Central memory CD4-positive, alpha-beta T cell (primary cell): Measurements from ENCODE around the gene MAD1L1.
"Not testable (repeated sequence)": the region's sequence is repeated elsewhere in the genome, so short reads cannot be mapped to it uniquely, and the experiment has no call there.

ENCODE experiments used
- DNase-seq: peaks from one replicate; pipeline ENCODE4 v3.0.0; 2022

The MAD1L1 gene

DNA sequence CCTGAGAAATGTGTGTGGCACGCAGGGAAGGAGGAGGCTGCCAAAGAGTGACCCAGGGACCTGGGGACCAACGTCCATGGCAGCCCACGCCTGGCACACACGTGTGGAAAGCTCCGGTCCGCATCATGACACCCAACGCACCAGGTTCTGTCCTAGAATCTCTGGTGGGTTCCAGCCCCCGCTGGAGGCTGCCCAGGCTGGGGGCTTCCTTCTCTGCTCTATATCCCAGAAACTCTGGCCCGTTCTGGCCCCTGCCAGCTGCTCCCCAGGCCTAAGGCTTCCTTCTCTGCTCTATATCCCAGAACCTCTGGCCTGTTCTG lies 300.8 kb downstream of the MAD1L1 start:
- DNase-seq, result no peak

- no peak for DNase-seq
Measured at GRCh38 chr7:1931256-1931950, 301.3 kb downstream of the MAD1L1 start.

DNA sequence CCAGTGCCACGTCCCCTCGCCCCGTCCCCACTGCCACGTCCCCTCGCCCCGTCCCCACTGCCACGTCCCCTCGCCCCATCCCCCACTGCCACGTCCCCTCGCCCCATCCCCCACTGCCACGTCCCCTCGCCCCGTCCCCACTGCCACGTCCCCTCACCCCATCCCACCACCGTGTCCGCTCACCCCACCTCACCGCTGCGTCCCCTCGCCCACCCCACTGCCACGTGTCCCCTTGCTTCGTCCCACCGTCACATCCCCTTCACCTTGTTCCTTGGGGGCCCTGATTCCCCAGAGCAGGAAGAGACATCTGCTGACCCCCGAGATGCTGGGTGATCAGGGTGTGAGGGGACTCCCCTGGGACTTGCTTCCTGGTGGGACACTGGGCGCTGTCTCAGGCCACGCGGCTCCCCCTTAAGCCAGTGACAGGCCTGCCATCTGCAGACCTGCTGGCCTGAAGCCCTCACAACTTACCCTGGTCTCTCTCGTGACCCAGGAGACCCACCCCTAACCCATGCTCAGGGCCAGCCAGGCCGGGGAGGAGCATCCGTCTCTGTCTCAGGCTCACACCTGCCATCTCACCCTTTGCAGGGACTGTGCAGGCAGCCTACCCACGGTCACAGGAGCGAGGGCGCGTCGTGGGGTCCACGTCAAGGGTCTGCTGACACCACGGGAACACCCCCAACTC lies 302.2 kb downstream of the MAD1L1 start:
- DNase-seq, result no peak

GRCh38 chr7:1929349-1929925 lies 303.3 kb downstream of the MAD1L1 start:
- DNase-seq, result not testable (repeated sequence)

DNA sequence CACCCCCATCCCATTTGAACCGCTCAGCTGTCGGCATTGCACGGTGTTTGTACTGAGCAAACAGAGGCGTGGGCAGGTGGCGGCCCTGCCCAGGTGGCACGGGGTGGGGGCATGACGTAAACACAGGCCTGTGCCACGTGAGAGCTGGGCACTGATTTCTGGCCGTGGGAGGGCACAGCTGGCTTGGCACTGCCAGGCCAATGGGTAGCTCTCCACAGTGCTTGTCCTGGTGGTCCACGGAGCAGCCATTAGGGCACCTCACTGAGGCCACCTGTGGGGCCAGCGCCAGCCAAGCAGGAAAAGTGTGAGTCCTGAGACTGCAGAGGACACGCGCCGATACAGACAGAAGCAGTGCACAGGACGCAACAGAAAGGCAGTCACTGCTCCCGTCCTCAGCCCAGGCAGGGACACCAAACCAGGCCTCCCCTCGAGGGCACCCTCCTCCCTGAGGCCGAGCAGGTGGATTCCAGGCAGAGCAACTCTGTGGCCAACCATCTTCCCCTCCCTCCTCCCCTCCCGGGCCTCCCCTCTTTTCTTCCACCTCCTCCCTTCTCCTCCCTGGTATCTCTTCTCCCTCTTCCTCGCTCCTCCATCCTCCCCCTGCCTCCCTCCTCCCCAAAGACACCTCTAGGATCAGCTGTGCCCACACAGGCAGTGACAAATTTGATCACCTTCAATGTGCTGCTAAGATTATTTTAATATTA lies 303.9 kb downstream of the MAD1L1 start:
- DNase-seq, result no peak

GRCh38 chr7:1927937-1928644 lies 304.7 kb downstream of the MAD1L1 start:
- DNase-seq, result no peak

- DNase-seq, result peak; percentile 71
Measured at GRCh38 chr7:1926908-1927306, 305.8 kb downstream of the MAD1L1 start.

GRCh38 chr7:1925973-1926907 lies 306.5 kb downstream of the MAD1L1 start:
- DNase-seq, result peak; percentile 77

GRCh38 chr7:1925349-1925748 lies 307.4 kb downstream of the MAD1L1 start:
- DNase-seq, result no peak

GRCh38 chr7:1924258-1924817 lies 308.4 kb downstream of the MAD1L1 start:
- DNase-seq, result no peak

GRCh38 chr7:1923409-1924257 lies 309.1 kb downstream of the MAD1L1 start:
- DNase-seq, result no peak

DNA sequence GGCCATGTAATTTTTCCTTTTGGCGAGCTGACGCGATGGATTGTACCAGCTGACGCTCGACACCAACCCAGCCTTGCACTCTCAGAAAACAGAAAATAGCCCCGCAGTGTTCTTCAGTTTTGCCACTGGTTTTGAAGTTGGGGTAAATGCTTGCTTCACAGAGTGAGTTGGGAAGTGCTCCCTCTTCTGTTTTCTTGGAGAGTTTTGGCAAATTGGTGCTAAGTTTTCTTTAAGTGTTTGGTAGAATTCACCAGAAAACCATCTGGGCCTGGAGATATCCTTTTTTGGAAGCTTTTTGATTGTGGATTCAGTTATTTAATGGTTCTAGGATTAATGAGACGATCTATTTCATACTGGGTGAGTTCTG lies 309.9 kb downstream of the MAD1L1 start:
- no peak for DNase-seq

- peak; percentile 30 for DNase-seq
Measured at GRCh38 chr7:1922071-1922869, 310.5 kb downstream of the MAD1L1 start.

DNA sequence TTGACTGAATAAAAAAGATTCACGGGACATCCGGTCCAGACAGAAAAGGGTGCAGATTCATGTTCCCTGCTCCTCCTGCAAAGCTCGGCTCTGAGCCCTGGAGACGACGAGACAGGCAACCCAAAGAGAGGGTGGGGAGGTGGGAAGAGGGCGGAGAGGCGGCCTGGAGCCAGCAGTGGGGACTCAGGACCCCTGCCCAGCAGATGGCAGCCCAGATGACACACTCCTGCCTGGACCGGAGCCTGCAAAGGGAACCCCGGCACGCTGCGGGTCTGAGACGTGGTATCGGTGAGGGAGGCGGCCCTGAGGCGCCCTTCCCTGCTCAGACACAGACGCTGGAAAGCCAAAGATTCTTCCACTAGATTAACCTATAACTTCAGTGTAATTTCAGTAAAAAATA lies 311.9 kb downstream of the MAD1L1 start:
- peak; percentile 16 for DNase-seq

DNA sequence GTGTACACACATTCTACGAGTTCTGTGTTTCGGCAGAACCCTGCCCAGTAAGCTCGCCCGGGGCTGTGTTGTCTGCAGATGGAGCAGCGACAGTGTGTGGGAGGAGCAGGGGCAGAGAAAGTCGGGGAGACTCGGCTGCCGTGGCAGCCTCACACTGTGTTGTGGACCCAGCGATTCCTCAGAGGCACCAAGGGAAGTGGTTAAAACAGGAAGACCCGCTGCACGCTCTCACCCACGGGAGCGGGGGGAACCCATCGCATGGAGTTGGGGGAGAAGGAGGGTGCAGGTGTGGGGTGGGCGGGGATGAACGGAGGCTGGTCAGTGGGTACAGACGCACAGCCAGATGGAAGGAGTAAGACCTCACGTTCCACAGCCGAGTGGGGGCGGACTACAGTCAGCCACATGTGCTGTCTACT lies 312.5 kb downstream of the MAD1L1 start:
- peak; percentile 56 for DNase-seq

DNA sequence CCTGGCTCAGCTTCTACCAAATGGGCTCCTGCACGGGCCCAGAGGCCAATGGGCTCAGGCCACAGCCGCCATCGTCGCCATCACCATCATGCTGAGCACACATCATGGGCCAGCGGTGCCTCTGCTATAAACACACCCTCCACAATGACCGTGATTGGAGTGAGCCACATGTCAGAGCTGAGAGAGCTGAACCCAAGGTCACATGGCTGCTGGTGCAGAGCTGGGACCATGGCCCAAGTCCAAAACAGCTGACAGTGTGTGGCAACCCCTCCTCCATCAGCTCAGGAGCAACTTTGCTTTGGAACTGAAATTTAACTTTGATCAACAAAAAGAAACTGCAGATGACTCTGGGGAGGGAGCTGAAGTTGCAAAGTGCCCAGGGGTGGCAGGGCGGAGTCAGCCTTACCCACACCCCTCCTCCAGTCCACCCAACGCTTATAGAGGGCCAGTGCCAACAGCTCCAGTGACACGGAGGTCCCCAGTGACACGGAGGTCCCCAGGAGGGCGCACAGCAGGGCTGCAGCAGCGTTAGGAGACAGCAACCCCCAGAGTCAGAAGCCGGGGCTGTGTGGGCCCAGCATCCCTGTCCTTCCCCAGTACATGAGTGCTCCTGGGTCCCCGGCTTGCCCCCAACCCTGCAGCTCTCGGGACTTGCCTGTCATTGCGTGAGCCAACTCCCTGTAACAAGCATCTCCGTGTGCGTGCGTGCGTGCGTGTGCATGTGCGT lies 313.0 kb downstream of the MAD1L1 start:
- DNase-seq, result peak; percentile 38

DNA sequence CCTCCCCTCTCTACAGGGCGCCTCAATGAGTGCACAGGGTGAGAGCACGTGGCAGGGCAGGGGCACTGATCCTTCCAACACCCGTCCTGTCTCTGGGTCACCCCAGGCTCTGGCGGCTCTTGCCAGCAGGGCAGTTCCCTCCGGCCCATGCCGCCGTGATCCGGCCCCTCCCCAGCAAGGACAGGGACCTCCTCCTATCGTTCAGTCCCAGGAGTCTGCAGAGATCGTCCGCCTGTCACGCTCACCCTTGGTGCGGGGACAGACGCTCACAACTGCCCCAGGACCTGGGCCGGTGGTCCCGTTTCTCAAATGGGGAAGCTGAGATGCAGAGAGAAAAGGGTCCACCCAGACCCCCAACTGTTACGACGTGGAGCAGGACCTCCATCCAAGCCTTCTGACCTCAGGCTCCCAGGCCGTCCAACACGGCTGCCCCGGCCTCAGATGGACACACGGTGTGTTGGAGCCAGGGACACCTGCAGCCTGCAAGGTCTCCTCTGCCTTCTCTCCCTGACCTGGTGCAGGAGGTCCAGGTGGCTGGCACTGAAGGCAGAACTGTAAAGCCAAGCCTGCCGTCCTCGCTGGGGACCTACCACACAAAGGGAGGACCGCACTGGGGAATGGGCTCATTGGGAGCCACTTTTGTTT lies 313.7 kb downstream of the MAD1L1 start:
- no peak for DNase-seq

DNA sequence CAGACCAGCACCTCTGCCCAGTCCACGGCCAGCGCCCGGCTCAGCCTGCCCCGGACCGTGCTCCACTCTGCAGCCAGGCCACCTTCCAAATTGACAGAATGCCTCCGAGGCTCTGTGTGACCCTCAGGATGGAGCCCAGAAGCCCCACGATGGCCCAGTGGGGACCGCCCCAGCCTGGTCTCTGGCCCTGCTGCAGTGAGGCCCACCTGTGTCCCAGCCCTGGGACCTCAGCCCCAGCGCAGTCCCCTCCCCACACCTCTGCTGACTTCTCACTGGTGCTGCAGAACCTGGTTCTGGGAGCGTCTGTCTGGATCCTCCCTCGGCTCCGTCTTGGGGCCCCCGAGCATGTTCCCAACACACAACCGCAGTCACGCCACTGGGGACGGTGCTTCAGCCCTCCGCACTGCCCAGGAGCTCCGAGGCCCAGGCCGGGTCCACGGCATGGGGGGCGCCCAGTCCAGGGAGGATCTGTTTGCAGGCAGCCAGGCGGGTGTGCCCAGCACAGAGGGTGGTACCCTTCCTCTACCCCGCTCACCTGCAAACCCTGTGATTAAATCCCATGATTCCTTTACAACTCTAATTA lies 314.6 kb downstream of the MAD1L1 start:
- no peak for DNase-seq
